ENCODE measurements around the gene TTC16.
A peak's percentile ranks its signal among the peaks of the same experiment; 100 is the strongest.

Gene TTC16

DNA sequence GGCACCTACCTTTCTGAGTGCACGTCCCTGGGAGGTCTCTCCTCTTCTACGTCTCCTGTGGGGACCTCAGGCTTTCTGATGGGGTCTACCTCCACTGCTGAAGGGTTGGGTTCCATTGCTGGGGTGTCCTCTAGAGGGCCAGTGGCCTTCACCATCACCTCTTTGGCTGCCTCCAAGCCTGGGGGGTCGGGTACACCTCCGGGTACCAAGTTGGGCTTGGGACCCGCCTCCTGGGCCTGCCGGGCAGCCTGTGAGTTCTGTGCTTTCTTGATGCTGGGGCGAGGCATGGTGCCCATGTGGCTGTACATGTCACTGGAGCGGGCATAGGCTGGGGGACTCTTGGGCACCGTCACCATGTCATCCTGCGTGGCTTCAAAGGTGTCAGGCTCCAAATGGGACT lies 58.1 kb downstream of the TTC16 start:
- no peak overlapping the region for H3K4me3 ChIP-seq (ENCODE audit: control insufficient read depth in 1 of 7, extremely low read depth in 1 of 7, insufficient read depth in 4 of 7, low read depth in 2 of 7, low read length in 6 of 7)
- peaks cover 2 to 30% (median 13%) of the 10 kb centered on the region in 4 experiments for H3K36me3 ChIP-seq (ENCODE audit: control insufficient read depth in 4 of 4, insufficient read depth in 4 of 4, low read length in 3 of 4)
- no peak overlapping the region for H3K27ac ChIP-seq (ENCODE audit: insufficient read depth in 1 of 2, low read depth in 1 of 2, low read length in 2 of 2, poor library complexity in 1 of 2, severe bottlenecking in 2 of 2)
- DNase-seq = no peak
- no peaks in the 10 kb centered on the region for H3K9me3 ChIP-seq (ENCODE audit: control extremely low read depth in 1 of 5, control insufficient read depth in 4 of 5, insufficient read depth in 2 of 5, low read depth in 1 of 5, low read length in 4 of 5)
- 100% methylated on average over 10 of the region's 10 CpGs for WGBS (ENCODE audit: insufficient coverage)
- ChIA-PET CTCF (interaction anchor here (1.1 to 14.0 kb wide), 4 partner anchors 9 to 11 kb away, joined by 4 to 244 read pairs (median 12); partner anchors contain the start of genes CDK9 and SH2D3C), POLR2A (interaction anchor here (0.6 kb wide), 1 partner anchor 60 kb away, joined by 3 read pairs; no protein-coding TSS in a partner anchor)
- H3K27me3 ChIP-seq (replicated peaks in 2 of 5; ENCODE audit: control insufficient read depth in 4 of 5, insufficient read depth in 5 of 5, low read length in 4 of 5) = no peaks in the 10 kb centered on the region
- H3K4me1 ChIP-seq (ENCODE audit: control extremely low read depth in 1 of 4, control insufficient read depth in 4 of 4, insufficient read depth in 4 of 4, low read length in 3 of 4) = peaks cover 10 to 72% (median 66%) of the 10 kb centered on the region in 4 experiments

DNA sequence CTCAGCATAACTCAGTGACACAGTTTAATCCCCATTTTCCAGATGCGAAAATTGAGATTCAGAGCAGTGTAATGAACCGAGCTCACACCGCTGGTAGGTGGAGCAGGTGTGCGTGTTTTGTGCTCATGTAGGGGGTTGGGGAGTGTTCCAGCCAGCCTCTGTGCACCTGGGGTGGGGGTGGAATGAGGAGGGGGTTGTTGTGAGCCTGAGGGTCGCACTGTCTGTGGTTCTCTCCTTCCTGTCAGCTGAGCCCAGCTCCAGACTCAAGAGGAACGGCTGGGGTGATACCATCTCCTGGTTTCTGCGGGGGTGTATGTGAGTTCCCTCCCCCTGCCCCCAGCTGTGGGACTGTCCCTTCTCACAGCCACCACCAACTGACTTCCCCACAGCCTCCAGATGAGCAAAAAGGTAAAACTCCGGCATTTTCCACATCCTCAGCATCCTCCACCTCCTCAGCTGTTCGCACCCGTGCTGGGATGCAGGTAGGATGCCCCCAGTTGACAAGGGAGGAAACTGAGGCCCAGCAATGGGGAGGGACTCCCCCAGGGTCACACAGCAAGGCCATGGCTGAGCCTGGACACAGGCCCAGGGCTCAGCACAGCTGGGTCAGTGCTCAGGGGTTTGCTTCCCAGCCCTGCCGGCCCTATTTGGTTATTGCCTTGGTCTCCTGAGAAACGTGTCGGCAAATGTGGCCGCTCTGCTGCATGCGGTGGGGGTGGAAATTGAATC lies 60.5 kb downstream of the TTC16 start:
- ChIA-PET CTCF (interaction anchor here (0.7 to 2.9 kb wide), 3 partner anchors 9 to 11 kb away, joined by 3 to 20 read pairs (median 8); partner anchors contain the start of gene CDK9), POLR2A (interaction anchor here (0.9 to 1.5 kb wide), 2 partner anchors 9 to 21 kb away, joined by 4 to 17 read pairs; partner anchors contain the start of gene CDK9)
- Histone ChIP-seq H3K27ac (ENCODE audit: insufficient read depth in 1 of 2, low read depth in 1 of 2, low read length in 2 of 2, poor library complexity in 1 of 2, severe bottlenecking in 2 of 2) (peak overlapping the region; percentile 66 to 78), H3K27me3 (replicated peaks in 2 of 5; ENCODE audit: control insufficient read depth in 4 of 5, insufficient read depth in 5 of 5, low read length in 4 of 5) (no peaks in the 10 kb centered on the region), H3K4me1 (ENCODE audit: control extremely low read depth in 1 of 4, control insufficient read depth in 4 of 4, insufficient read depth in 4 of 4, low read length in 3 of 4) (peaks cover 16 to 73% (median 67%) of the 10 kb centered on the region in 4 experiments), H3K9me3 (ENCODE audit: control extremely low read depth in 1 of 5, control insufficient read depth in 4 of 5, insufficient read depth in 2 of 5, low read depth in 1 of 5, low read length in 4 of 5) (no peaks in the 10 kb centered on the region), H3K4me3 (ENCODE audit: control insufficient read depth in 1 of 7, extremely low read depth in 1 of 7, insufficient read depth in 4 of 7, low read depth in 2 of 7, low read length in 6 of 7) (peak overlapping the region; percentile 41 to 94 (median 87)), H3K36me3 (ENCODE audit: control insufficient read depth in 4 of 4, insufficient read depth in 4 of 4, low read length in 3 of 4) (peaks cover 2 to 26% (median 13%) of the 10 kb centered on the region in 4 experiments)
- WGBS (ENCODE audit: insufficient coverage) = 0% methylated on average over 10 of the region's 15 CpGs
- DNase-seq = peak; percentile 86 to 97 (median 96)

DNA sequence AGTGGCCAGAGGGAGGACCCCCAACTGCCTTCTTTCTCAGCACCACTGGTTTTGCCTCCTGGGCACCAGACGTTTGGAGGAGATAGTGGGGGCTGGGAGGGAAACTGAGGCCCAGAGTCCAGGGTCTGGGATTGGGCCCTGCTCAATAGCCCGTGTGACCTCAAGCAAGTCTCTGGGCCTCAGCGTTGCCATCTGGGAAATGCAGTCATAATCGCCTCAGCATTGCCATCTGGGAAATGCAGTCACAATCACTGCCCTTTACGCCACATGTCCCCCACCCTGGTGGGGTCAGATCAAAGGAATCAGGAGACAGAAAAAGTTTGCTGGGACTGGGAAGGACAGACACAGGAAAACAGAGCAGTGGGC lies 61.0 kb downstream of the TTC16 start:
- CTCF ChIA-PET = interaction anchor here (2.2 to 2.9 kb wide), 2 partner anchors 8 to 11 kb away, joined by 8 to 20 read pairs; partner anchors contain the start of gene CDK9
- no peak for DNase-seq
- Histone ChIP-seq H3K4me1 (ENCODE audit: control extremely low read depth in 1 of 4, control insufficient read depth in 4 of 4, insufficient read depth in 4 of 4, low read length in 3 of 4) (peaks cover 21 to 75% (median 70%) of the 10 kb centered on the region in 4 experiments), H3K27me3 (replicated peaks in 2 of 5; ENCODE audit: control insufficient read depth in 4 of 5, insufficient read depth in 5 of 5, low read length in 4 of 5) (no peaks in the 10 kb centered on the region), H3K36me3 (ENCODE audit: control insufficient read depth in 4 of 4, insufficient read depth in 4 of 4, low read length in 3 of 4) (peaks cover 2 to 23% (median 12%) of the 10 kb centered on the region in 4 experiments), H3K9me3 (ENCODE audit: control extremely low read depth in 1 of 5, control insufficient read depth in 4 of 5, insufficient read depth in 2 of 5, low read depth in 1 of 5, low read length in 4 of 5) (no peaks in the 10 kb centered on the region), H3K4me3 (ENCODE audit: control insufficient read depth in 1 of 7, extremely low read depth in 1 of 7, insufficient read depth in 4 of 7, low read depth in 2 of 7, low read length in 6 of 7) (peak overlapping the region; percentile 41 to 94 (median 87)), H3K27ac (ENCODE audit: insufficient read depth in 1 of 2, low read depth in 1 of 2, low read length in 2 of 2, poor library complexity in 1 of 2, severe bottlenecking in 2 of 2) (peak overlapping the region; percentile 66 to 78)
- POLR2A ChIA-PET = interaction anchor here (1.5 kb wide), 1 partner anchor 9 kb away, joined by 17 read pairs; the partner anchor contains the start of gene CDK9
- 6% methylated on average over 3 of the region's 5 CpGs for WGBS (ENCODE audit: insufficient coverage)

DNA sequence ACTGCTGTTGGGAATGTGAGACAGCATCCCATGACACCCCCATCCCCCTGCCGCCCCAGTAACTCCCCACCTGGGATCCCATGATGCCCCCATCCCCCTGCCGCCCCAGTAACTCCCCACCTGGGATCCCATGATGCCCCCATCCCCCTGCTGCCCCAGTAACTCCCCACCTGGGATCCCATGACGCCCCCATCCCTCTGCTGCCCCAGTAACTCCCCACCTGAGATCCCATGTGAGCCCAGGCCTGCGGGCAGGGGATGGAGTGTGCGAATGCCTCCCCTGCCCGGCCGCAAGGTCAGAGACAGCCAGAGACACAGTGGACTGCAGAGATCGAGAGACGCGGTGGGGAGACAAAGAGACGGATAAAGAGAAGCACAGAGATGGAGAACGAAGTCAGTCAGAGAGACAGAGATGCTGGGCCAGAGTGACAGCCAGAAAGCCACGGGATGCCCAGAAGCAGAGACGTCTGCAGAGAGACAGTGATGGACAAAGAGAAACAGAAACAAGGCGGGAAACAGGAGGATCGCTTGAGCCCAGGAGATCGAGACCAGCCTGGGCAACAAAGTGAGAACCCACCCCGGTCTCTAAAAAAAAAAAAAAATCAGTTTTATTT lies 61.6 kb downstream of the TTC16 start:
- 2% methylated on average over 13 of the region's 18 CpGs for WGBS (ENCODE audit: insufficient coverage)
- H3K27me3 ChIP-seq (replicated peaks in 2 of 5; ENCODE audit: control insufficient read depth in 4 of 5, insufficient read depth in 5 of 5, low read length in 4 of 5) = no peaks in the 10 kb centered on the region
- CTCF ChIA-PET = interaction anchor here (12.9 kb wide), 1 partner anchor 11 kb away, joined by 244 read pairs; no protein-coding TSS in a partner anchor
- POLR2A ChIA-PET = no interaction called here
- H3K4me1 ChIP-seq (ENCODE audit: control extremely low read depth in 1 of 4, control insufficient read depth in 4 of 4, insufficient read depth in 4 of 4, low read length in 3 of 4) = peaks cover 22 to 80% (median 74%) of the 10 kb centered on the region in 4 experiments
- DNase-seq = no peak
- no peaks in the 10 kb centered on the region for H3K9me3 ChIP-seq (ENCODE audit: control extremely low read depth in 1 of 5, control insufficient read depth in 4 of 5, insufficient read depth in 2 of 5, low read depth in 1 of 5, low read length in 4 of 5)
- H3K27ac ChIP-seq (ENCODE audit: insufficient read depth in 1 of 2, low read depth in 1 of 2, low read length in 2 of 2, poor library complexity in 1 of 2, severe bottlenecking in 2 of 2) = peak overlapping the region; percentile 66 to 78
- H3K36me3 ChIP-seq (ENCODE audit: control insufficient read depth in 4 of 4, insufficient read depth in 4 of 4, low read length in 3 of 4) = peaks cover under 1 to 21% (median 10%) of the 10 kb centered on the region in 4 experiments
- peak overlapping the region; percentile 58 to 94 (median 87) for H3K4me3 ChIP-seq (ENCODE audit: control insufficient read depth in 1 of 7, extremely low read depth in 1 of 7, insufficient read depth in 4 of 7, low read depth in 2 of 7, low read length in 6 of 7)

DNA sequence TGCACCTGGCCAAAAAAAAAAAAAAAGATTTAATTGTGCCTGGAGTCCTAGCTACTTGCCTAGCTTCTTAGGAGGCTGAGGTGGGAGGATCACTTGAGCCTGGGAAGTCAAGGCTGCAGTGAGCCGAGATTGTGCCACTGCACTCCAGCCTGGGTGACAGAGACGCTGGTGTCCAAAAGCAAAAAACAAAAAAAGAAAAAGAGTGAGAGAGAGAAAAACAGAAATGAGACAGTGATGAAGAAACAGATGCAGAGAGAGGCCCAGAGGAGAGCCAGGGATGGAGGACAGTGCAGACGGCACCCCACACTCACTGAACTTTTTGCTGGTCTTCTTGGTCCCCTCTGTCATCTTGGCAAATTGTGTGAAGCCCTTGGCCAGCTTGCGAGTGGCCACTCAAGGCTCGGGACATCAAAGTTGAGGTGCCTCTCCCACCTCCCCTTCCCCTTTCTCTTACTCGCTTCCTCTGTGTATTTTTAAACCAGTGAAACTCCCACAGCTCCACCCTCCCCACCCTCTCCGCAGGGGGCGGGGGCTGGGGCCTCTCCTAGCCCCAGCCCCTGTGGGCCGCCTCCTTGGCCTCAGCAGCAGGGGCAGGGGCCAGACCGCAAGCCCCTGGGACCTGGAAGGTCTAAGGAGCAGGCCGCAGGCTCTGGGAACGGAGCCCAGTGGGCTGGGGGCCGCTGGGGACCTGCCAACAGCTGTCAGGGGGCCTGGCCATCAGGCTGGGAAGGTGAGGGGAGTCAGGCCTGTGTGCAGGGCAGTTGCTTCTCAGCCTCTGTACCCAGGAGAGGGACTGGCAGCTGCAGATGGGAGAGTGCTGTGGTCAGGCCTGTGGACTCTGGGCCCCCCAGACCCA lies 62.6 kb downstream of the TTC16 start, which contains the start of gene SH2D3C:
TSS of gene SH2D3C (minus strand) at position 387 of the 856 bp plus-strand sequence. CDS start at position 348, 39 bp downstream.
- Histone ChIP-seq H3K4me3 (ENCODE audit: control insufficient read depth in 1 of 7, extremely low read depth in 1 of 7, insufficient read depth in 4 of 7, low read depth in 2 of 7, low read length in 6 of 7) (peak within 1 kb of the TSS; percentile 58 to 94 (median 86)), H3K27me3 (replicated peaks in 2 of 5; ENCODE audit: control insufficient read depth in 4 of 5, insufficient read depth in 5 of 5, low read length in 4 of 5) (no peaks in the 10 kb centered on the region), H3K4me1 (ENCODE audit: control extremely low read depth in 1 of 4, control insufficient read depth in 4 of 4, insufficient read depth in 4 of 4, low read length in 3 of 4) (peaks cover 26 to 90% (median 82%) of the 10 kb centered on the region in 4 experiments), H3K9me3 (ENCODE audit: control extremely low read depth in 1 of 5, control insufficient read depth in 4 of 5, insufficient read depth in 2 of 5, low read depth in 1 of 5, low read length in 4 of 5) (no peaks in the 10 kb centered on the region), H3K36me3 (ENCODE audit: control insufficient read depth in 4 of 4, insufficient read depth in 4 of 4, low read length in 3 of 4) (peaks cover 0 to 12% (median 6%) of the 10 kb centered on the region in 4 experiments), H3K27ac (ENCODE audit: insufficient read depth in 1 of 2, low read depth in 1 of 2, low read length in 2 of 2, poor library complexity in 1 of 2, severe bottlenecking in 2 of 2) (peak within 1 kb of the TSS; percentile 64 to 78)
- peak in 2 of 3 donors; percentile 54 to 63 for DNase-seq
- WGBS (ENCODE audit: insufficient coverage) = 0% methylated on average over 12 of the region's 13 CpGs
- CTCF ChIA-PET = interaction anchor here (0.6 to 12.9 kb wide), 5 partner anchors 9 to 128 kb away, joined by 3 to 244 read pairs (median 4); no protein-coding TSS in a partner anchor
- POLR2A ChIA-PET = interaction anchor here (0.6 to 2.8 kb wide), 3 partner anchors 8 to 283 kb away, joined by 3 to 13 read pairs (median 3); no protein-coding TSS in a partner anchor
